Inferior parietal cortex (tissue), 1 donor: Measurements from ENCODE around the gene FAM170B.

Source experiments
- DNase-seq: peaks from one replicate; pipeline ENCODE4 v3.0.0-alpha.2; 2016; ENCODE audit errors: extremely low spot score

Gene FAM170B

DNA sequence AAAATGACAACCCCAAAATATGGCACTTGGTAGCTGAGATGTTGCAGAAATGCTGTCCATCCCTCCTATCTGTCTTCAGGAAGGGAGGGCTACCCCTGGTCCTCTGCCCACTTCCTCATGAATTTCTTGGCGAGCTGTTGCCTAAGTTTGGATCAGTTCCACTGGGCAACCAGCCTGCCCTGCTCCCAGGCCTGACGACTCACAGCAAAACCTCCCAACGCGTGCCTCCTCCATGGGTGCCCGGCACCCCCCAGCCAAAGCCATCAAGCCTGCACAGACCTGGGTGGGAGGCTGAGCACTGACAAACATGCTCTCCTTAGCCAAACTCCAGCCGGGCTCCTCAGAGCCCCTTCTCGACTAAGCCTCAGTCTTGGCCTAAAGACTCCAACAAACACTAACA is 27.4 kb downstream of the FAM170B start:
- no peak for DNase-seq

GRCh38 chr10:49105076-49105475 is 28.7 kb downstream of the FAM170B start:
- DNase-seq, result no peak

- DNase-seq, result no peak
Measured at GRCh38 chr10:49104323-49104722, 29.5 kb downstream of the FAM170B start.

- no peak for DNase-seq
Measured at GRCh38 chr10:49103761-49104160, 30.1 kb downstream of the FAM170B start.

GRCh38 chr10:49099046-49099445 is 34.8 kb downstream of the FAM170B start:
- DNase-seq, result no peak

- no peak for DNase-seq
Measured at GRCh38 chr10:49096890-49097445, 36.9 kb downstream of the FAM170B start.

GRCh38 chr10:49094646-49095045 is 39.2 kb downstream of the FAM170B start:
- DNase-seq, result no peak

DNA sequence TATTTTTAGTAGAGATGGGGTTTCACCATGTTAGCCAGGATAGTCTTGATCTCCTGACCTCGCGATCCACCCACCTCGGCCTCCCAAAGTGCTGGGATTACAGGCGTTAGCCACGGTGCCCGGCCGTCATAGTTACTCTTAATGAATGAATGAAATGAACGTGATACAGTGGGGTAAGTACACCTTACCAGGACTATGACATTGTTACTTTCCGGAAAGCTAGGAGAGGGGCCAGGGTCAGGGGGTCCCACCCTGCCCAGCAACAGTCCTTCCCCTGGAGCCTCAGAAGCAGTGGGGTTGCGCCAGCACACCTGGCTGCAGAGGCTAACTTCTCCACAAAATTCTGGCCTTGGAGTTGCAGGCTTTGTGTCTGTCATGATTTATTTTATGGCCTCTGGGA is 39.9 kb downstream of the FAM170B start:
- no peak for DNase-seq

DNA sequence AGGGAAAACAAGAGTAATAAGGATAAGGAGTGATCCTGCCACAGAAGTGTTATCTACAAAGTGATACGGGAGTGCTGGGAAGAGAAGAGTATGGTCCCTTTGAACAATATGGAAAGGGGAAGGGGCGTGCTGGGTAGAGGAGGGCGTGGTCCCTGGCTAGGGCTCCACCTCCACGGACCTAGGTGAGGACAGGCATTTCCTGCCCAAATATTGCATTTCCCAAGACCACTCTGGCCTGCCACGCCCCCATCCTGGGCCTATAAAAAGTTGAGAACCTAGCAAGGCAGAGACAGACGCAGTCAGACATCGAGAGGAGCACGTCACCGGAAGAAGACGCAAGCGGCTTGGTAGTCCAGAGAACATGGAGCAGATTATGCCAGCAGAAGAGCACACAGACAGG is 41.3 kb downstream of the FAM170B start:
- DNase-seq, result no peak

DNA sequence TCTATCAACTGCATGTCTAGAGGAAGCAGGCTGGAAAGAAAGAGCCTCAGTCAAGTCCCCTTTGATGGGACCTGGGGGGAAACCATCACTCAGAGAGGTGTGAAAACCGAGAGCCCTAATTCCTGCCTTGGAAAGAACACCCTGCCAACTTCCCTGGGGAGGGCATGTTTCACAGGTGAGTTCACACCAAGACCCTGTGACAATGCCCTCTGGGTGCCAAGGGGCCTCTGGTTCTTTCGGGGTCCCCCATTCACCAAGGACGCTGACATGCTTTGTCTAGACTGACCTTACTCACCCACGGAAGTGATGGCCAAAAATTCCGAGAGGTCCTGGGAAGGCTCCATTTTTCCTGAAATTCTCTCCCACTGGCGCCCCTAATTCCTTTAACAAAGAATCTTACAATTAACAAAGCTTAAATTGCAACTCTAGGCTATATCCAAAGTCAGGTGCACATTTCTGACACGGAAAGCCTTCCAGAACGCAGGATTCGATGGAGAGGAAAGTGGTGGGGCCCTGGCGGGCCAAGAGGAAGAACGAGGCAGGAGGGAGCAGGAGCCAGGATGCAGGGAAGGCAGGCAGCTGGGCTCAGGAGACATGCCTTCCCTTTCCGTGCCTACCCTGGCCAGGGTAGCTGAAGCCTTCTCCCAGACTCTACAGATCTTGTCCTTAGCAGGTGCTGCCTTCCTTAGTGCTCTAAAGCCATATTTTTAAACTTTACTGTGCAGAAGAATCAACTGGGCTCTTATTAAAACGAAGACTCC is 42.2 kb downstream of the FAM170B start:
- no peak for DNase-seq

DNA sequence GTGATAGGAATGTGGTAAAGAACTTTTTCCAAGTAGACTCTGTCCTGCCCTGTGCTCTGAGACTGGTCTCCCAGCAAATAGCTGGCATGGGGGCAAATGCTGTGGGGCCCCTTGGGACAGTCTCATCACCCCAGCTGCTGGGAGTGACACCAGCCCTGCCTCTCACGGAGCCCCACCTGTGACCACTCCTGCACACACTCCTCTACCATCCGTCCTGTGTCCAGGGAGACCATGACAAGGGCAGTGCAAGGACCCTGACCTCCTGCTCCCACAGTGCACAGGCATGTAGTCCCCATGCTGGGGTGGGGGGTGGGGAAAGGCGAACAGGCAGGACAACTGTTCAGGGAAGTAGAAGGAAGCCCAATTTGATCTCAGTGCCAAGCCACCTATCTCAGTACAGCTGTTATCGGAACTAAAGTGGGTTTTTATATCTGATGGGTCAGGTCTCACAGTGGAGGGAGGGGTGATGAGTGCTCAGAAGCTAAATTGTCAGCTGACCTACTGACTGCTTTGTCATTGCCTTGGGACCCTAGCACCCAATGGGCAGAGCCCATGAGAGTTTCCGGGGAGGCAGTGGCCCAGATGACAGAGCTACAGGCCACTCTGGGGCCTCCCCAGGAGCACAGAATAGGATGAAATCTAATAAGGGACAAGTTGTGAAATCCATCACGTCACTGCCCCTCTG is 43.0 kb downstream of the FAM170B start:
- DNase-seq, result no peak

GRCh38 chr10:49090189-49090575 is 43.6 kb downstream of the FAM170B start:
- DNase-seq, result no peak

GRCh38 chr10:49089557-49090188 is 44.1 kb downstream of the FAM170B start:
- no peak for DNase-seq

DNA sequence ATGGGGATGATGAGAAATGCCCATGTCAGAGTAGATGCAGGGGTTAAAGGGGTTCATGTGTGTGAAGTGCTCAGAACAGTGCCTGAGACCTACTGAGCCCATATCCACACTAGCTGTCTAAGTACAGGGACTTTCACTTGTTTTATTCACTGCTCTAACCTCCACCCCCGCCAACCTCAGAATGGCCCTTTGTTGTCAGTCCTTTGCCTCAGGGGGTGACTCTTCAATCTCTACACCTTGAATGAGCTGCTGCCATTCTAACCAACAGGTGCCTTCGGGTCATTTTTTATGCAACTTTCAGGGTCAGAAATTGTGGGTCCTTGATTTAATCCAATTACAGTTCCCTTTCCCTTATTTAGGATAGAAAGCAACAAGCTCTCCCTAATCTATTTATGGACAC is 44.7 kb downstream of the FAM170B start:
- no peak for DNase-seq

DNA sequence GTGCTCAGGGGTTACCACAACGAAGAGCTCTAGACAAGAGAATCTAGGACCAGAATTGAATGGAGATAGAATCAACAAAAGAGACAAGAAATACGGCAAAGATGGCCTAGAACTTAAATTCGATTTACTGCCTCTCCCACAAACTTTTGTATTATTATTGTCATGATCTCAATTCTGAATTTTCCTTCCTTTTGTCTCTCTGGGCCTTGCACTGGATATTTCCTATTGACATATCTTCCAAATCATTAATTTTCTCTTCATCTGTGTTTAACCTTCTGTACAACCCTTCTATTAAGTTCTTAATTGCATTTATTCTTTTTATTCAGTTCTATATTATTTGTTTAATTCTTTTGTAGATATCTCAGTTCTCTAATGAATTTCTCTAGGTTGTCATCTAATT is 46.9 kb downstream of the FAM170B start:
- DNase-seq, result no peak

DNA sequence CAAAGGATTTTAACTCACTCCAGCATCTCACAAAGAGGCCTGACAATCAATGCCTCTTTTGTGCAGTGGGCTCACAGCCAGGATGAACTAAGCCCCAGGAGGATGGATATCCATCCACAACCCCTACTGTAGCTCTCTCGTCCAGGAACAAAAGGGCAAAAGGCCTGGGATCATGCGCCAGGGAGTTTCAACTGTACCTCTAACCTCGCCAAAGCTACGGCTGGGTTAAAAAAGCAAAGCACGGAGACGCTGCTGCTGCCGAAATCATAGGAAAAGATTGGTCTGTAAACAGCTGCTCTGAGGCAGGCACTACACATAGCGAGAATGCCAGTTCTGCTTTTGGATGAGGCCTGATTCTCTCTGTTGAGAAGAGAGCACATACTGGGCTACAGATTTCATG is 50.6 kb downstream of the FAM170B start:
- peak; percentile 45 for DNase-seq

DNA sequence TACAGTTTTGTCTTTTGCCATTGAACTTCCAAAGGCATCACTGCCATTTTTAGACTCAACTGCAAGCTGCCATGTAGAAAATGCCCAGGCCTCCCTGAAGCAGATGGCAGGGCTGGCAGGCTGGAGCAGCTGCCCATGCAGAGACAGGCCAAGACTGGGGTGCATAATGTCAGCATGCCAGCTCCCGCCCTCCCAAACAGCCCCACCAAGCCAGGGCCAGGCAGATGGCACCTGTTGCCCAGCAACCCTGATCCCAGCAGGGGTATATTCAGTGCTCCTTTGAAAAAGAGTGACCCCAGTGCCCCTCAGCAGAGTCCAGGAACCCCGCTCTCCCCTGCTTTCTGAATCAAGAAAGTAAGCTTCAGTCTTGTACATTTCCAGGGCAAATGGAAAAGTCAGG is 51.1 kb downstream of the FAM170B start:
- DNase-seq, result peak; percentile 39

GRCh38 chr10:49081547-49082275 is 52.1 kb downstream of the FAM170B start:
- no peak for DNase-seq
